Pons (tissue), 1 donor: ENCODE measurements around the gene FAAH2.
"Not testable (repeated sequence)": the region's sequence is repeated elsewhere in the genome, so short reads cannot be mapped to it uniquely, and the experiment has no call there.

ENCODE experiments used
- DNase-seq: peaks from one replicate; pipeline ENCODE4 v3.0.0-alpha.2; 2016; ENCODE audit warnings: low spot score

FAAH2 gene

GRCh38 chrX:57380026-57380796 lies 93.7 kb downstream of the FAAH2 start:
- DNase-seq: no peak

GRCh38 chrX:57394162-57394561 lies 107.7 kb downstream of the FAAH2 start:
- DNase-seq: not testable (repeated sequence)

- DNase-seq: not testable (repeated sequence)
Observed at GRCh38 chrX:57403191-57403590, 116.7 kb downstream of the FAAH2 start.

GRCh38 chrX:57406149-57406548 lies 119.6 kb downstream of the FAAH2 start:
- no peak for DNase-seq

GRCh38 chrX:57417827-57418226 lies 131.3 kb downstream of the FAAH2 start:
- no peak for DNase-seq

GRCh38 chrX:57422289-57422688 lies 135.8 kb downstream of the FAAH2 start:
- DNase-seq: no peak

GRCh38 chrX:57422790-57423189 lies 136.3 kb downstream of the FAAH2 start:
- no peak for DNase-seq

GRCh38 chrX:57445076-57445475 lies 158.6 kb downstream of the FAAH2 start:
- DNase-seq: no peak

GRCh38 chrX:57445832-57446231 lies 159.3 kb downstream of the FAAH2 start:
- DNase-seq: no peak

- DNase-seq: no peak
Observed at GRCh38 chrX:57447856-57448255, 161.3 kb downstream of the FAAH2 start.

- no peak for DNase-seq
Observed at GRCh38 chrX:57451426-57452020, 165.0 kb downstream of the FAAH2 start.

- peak; percentile 1 for DNase-seq
Observed at GRCh38 chrX:57453901-57454300, 167.4 kb downstream of the FAAH2 start.

GRCh38 chrX:57481514-57481913 lies 195.0 kb downstream of the FAAH2 start:
- DNase-seq: no peak

GRCh38 chrX:57516491-57516890 lies 230.0 kb downstream of the FAAH2 start:
- DNase-seq: no peak

- no peak for DNase-seq
Observed at GRCh38 chrX:57519578-57520118, 233.1 kb downstream of the FAAH2 start.

- DNase-seq: no peak
Observed at GRCh38 chrX:57528670-57529255, 242.3 kb downstream of the FAAH2 start.
